Adrenal gland (tissue), 12 donors: ENCODE data around the gene MLST8. TPM values are rescaled to one million over a fixed set of nuclear protein-coding genes. Genes with fewer than 3 reads are reported as not detected.

Source experiments
- DNase-seq, 7 donors: peaks; one replicate each; pipeline ENCODE4 v3.0.0-alpha.2; 2019 to 2020
- H3K27ac ChIP-seq, 5 donors: fragments of 200-600 bp; sonication (generic) in 4 of 5; 1 replicate in 3 of 5; 2 replicates in 2 of 5; pipeline versions ENCODE4 v1.5.1 to v1.8.0; 2016 to 2020; ENCODE audit warnings: mild to moderate bottlenecking in 1 of 5
- H3K27me3 ChIP-seq: fragments of 200-600 bp; 2 replicates; pipeline ENCODE4 v1.8.0; 2021
- H3K36me3 ChIP-seq, 2 donors: fragments of 200-600 bp; replicated peaks in 1 of 2; 1 replicate in 1 of 2; 2 replicates in 1 of 2; pipeline versions ENCODE4 v1.5.1 to v1.8.0; 2018 to 2022
- H3K4me1 ChIP-seq, 2 donors: fragments of 200-600 bp; replicated peaks in 1 of 2; 1 replicate in 1 of 2; 2 replicates in 1 of 2; pipeline versions ENCODE4 v1.5.1 to v1.8.0; 2018 to 2021
- H3K4me3 ChIP-seq, 4 donors: fragments of 200-600 bp; sonication (generic) in 3 of 4; one replicate each; pipeline ENCODE4 v1.5.1; 2016 to 2018
- H3K9me3 ChIP-seq, 3 donors: fragments of 200-600 bp; sonication (generic) in 1 of 3; replicated peaks in 1 of 3; 1 replicate in 2 of 3; 2 replicates in 1 of 3; pipeline versions ENCODE4 v1.5.1 to v1.8.0; 2016 to 2021
- POLR2A ChIP-seq, 2 donors: fragments of 450-650 bp; IDR thresholded peaks; one replicate each; pipeline ENCODE4 v1.6.1; 2017; ENCODE audit warnings: antibody characterized with exemption in 2 of 2, mild to moderate bottlenecking in 2 of 2, moderate library complexity in 1 of 2
- WGBS, 4 donors: extraction: QIAGEN DNeasy Blood & Tissue Kit in 2 of 4; methylation state at CpG; one replicate each; pipeline versions ENCODE4 v1.1.5 to v1.1.7; 2013 to 2017; 5-methylcytosine and 5-hydroxymethylcytosine counted together
- intact Hi-C, 2 donors: fragments of 100-400 bp; cut with DNase I; formaldehyde crosslinking; loops; one replicate each; pipeline versions ENCODE4 v1.14.1 to v1.15.0; 2022 to 2023
- polyA plus RNA-seq, 3 donors: library from polyadenylated mRNA; stranded (reverse); fragments of 200-250 nt in 2 of 3; fragments of 350-450 nt in 1 of 3; fragmentation: Illumina TruSeq in 1 of 3; extraction: RNeasy Lipid Tissue Mini Kit (QIAGEN cat#74804) in 1 of 3; gene quantifications; one replicate each; pipeline ENCODE4 v1.2.3, GENCODE V29; 2013 to 2014
- total RNA-seq, 9 donors: library from RNA; depleted of rRNA in 4 of 9; stranded (reverse); fragments of >200 nt in 4 of 9; fragments of 120-200 nt in 1 of 9; fragmentation: NEBNext Ultra II Directional in 1 of 9; extraction: Animal tissue kit (Norgen Biotek cat#: 25700) in 1 of 9; gene quantifications; one replicate each; pipeline versions ENCODE4 v1.1.0 to v1.2.4, GENCODE V29; 2013 to 2023
- TF ChIP-seq, protein P1 (sequence below), 6 experiments: fragments of 450-650 bp in 4 of 6; fragments of 200-600 bp in 2 of 6; sonication (generic) in 1 of 6; IDR thresholded peaks; 1 replicate in 5 of 6; 2 replicates in 1 of 6; pipeline versions ENCODE4 v1.5.1 to v1.8.0; 2016 to 2021; ENCODE audit warnings: antibody characterized with exemption in 6 of 6, mild to moderate bottlenecking in 2 of 6, moderate library complexity in 1 of 6
- donor health status: healthy with polysubstance abuse.
- donor health status: Bipolar disorder and iron deficiency.
- donor health status: DM: yes; HTN: yes; CAD: no.
- donor health status: DM: no; HTN: no; CAD: no.
- donor health status: DM: no; HTN: no; CAD: no.
- donor health status: DM: yes; HTN: yes; CAD: no.

The MLST8 gene
- total and polyA plus RNA-seq, 12 donors = 21.9 to 116 (median 57.2) TPM

DNA sequence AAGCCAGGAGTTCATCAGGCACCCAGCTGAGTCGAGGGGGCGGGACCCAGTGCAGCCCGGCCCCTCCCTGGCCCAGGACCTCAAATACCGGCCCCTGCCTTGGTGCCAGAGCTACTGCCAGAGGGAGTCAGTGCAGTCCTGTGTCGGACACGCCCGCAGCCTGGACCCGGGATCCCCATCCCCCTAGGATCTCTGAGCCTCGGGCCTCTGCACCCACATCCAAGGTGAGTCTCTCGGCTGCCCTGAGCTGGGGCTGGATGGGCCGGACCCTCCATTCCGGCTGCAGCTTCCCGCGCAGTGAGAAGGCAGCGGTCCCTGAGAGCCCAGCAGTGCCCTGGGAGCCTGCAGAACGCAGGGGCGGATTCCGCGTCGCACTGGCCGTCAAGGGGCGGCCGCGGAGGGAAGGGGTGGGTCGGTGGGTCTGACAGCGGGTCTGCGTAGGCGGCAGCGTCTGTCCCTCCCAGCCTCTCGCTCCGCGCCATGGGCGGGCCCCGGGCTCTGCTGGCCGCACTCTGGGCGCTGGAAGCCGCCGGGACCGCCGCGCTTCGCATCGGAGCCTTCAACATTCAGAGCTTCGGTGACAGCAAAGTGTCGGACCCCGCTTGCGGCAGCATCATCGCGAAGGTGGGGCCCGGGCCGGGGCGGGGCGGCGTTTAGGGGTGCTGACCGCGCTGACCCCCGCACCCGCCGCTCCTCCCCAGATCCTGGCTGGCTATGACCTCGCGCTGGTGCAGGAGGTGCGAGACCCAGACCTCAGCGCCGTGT is 31.3 kb downstream of the MLST8 start, which contains the start of gene DNASE1L2:
Gene DNASE1L2 (plus strand): TSS at position 108 of the 765 bp plus-strand sequence. CDS start 373 bp downstream, at position 481.
- Histone ChIP-seq H3K27me3 (peaks cover 9% of the 10 kb centered on the region), H3K27ac (no peak within 1 kb of the TSS), H3K9me3 (no peaks in the 10 kb centered on the region), H3K4me1 (peaks cover 12 to 21% of the 10 kb centered on the region in 2 donors), H3K36me3 (peaks cover 0 to 43% of the 10 kb centered on the region in 2 donors), H3K4me3 (peak within 1 kb of the TSS in 1 of 4 donors; percentile 7)
- DNase-seq = no peak
- TF ChIP-seq, protein P1, sequence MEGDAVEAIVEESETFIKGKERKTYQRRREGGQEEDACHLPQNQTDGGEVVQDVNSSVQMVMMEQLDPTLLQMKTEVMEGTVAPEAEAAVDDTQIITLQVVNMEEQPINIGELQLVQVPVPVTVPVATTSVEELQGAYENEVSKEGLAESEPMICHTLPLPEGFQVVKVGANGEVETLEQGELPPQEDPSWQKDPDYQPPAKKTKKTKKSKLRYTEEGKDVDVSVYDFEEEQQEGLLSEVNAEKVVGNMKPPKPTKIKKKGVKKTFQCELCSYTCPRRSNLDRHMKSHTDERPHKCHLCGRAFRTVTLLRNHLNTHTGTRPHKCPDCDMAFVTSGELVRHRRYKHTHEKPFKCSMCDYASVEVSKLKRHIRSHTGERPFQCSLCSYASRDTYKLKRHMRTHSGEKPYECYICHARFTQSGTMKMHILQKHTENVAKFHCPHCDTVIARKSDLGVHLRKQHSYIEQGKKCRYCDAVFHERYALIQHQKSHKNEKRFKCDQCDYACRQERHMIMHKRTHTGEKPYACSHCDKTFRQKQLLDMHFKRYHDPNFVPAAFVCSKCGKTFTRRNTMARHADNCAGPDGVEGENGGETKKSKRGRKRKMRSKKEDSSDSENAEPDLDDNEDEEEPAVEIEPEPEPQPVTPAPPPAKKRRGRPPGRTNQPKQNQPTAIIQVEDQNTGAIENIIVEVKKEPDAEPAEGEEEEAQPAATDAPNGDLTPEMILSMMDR (IDR thresholded peaks at IDR 0.05) = no peak
- intact Hi-C loops = no loop called here
- WGBS, 4 donors = 5 to 7% (median 6%) methylated on average over 8 to 63 of the region's 64 CpGs; no CpG with 5 or more reads in 1 of the 4 donors

DNA sequence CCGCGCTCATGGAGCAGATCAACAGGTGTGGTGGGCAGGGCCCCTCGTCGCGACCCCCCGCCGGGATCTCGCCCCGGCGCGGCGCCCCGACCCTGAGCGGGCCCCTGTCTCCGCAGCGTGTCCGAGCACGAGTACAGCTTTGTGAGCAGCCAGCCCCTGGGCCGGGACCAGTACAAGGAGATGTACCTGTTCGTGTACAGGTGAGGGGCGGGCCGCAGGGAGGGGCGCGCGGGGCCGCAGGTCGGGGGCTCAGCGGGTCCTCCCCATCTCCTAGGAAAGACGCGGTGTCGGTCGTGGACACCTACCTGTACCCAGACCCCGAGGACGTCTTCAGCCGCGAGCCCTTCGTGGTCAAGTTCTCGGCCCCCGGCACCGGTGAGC is 31.8 kb downstream of the MLST8 start:
- peaks cover 12 to 21% of the 10 kb centered on the region in 2 donors for H3K4me1 ChIP-seq
- no peak overlapping the region for H3K27ac ChIP-seq
- peaks cover 0 to 39% of the 10 kb centered on the region in 2 donors for H3K36me3 ChIP-seq
- no peaks in the 10 kb centered on the region for H3K9me3 ChIP-seq
- peaks cover 9% of the 10 kb centered on the region for H3K27me3 ChIP-seq
- intact Hi-C loops = no loop called here
- 6 to 10% (median 8%) methylated on average over 16 to 40 of the region's 40 CpGs; no CpG with 5 or more reads in 1 of the 4 donors for WGBS, 4 donors
- DNase-seq = no peak
- TF ChIP-seq, protein P1 (IDR thresholded peaks at IDR 0.05) = no peak
- TF ChIP-seq POLR2A (IDR thresholded peaks at IDR 0.05) = no peak
- H3K4me3 ChIP-seq = peak overlapping the region in 1 of 4 donors; percentile 7

DNA sequence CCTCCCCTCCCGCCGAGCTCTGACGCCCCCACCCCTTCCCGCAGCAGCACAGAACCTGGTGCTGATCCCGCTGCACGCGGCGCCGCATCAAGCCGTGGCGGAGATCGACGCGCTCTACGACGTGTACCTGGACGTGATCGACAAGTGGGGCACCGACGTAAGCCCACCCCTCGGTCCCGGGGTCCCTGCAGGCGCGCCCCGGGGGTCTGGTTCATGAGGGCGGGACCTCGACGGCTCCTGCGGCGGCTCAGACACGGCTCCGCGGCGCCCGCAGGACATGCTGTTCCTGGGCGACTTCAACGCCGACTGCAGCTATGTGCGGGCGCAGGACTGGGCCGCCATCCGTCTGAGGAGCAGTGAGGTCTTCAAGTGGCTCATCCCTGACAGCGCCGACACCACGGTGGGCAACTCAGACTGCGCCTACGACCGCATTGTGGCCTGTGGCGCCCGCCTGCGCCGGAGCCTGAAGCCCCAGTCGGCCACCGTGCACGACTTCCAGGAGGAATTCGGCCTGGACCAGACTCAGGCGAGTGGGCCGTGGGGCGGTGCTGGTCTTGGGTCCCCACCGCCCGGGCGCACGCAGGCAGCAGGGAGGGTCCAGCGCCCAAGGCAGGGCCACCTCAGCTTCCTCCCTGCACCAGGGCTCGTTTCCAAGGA is 32.4 kb downstream of the MLST8 start:
- Histone ChIP-seq H3K27ac (no peak overlapping the region), H3K4me1 (peaks cover 12 to 21% of the 10 kb centered on the region in 2 donors), H3K4me3 (no peak overlapping the region), H3K9me3 (no peaks in the 10 kb centered on the region), H3K27me3 (peaks cover 9% of the 10 kb centered on the region), H3K36me3 (peaks cover 0 to 39% of the 10 kb centered on the region in 2 donors)
- intact Hi-C loops = no loop called here
- TF ChIP-seq POLR2A (IDR thresholded peaks at IDR 0.05) = no peak
- TF ChIP-seq, protein P1 (IDR thresholded peaks at IDR 0.05) = no peak
- no peak for DNase-seq
- WGBS, 4 donors = 10 to 80% (median 22%) methylated on average over 3 to 65 of the region's 65 CpGs

DNA sequence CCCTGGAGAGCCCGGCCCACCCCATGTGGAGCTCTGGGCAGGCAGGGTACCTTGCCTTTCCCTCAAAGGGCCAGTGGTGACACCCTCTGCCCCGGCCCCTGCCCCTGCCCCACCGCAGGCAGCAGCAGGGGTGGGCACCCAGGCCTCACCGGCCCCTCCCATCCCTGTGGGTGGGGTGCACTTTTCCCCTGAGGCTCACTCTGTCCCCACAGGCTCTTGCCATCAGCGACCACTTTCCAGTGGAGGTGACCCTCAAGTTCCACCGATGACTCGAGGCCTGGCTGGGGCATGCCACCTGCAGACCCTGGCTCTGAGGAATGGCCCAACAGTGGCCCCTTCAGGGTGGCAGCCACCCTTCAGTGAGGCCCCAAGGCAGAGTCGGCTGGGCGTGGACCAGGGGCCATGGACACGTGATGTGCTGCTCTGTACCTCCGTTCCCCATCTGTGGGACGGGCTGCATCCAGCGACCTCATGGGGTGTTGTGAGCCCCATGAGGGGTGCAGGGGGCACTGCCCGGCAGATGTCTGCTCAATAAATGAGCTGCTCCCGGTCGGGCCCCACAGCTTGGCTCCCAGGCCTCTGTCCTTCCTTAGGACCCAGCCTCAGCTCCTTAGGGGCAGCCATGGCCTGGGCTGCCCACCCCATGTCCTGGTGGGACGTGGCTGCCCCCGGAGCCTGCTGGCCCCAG is 33.0 kb downstream of the MLST8 start:
- DNase-seq = no peak
- peaks cover 0 to 39% of the 10 kb centered on the region in 2 donors for H3K36me3 ChIP-seq
- H3K4me1 ChIP-seq = peaks cover 12 to 21% of the 10 kb centered on the region in 2 donors
- no peaks in the 10 kb centered on the region for H3K9me3 ChIP-seq
- 63 to 80% (median 66%) methylated on average over 1 to 18 of the region's 18 CpGs for WGBS, 4 donors
- intact Hi-C loops = no loop called here
- no peak overlapping the region for H3K4me3 ChIP-seq
- H3K27me3 ChIP-seq = peaks cover 9% of the 10 kb centered on the region
- TF ChIP-seq, protein P1 (IDR thresholded peaks at IDR 0.05) = no peak
- no peak for TF ChIP-seq POLR2A (IDR thresholded peaks at IDR 0.05)
- H3K27ac ChIP-seq = no peak overlapping the region
